H9 (cell line): ENCODE measurements around the gene LEF1. TPM values are rescaled to one million over a fixed set of nuclear protein-coding genes. Genes with fewer than 3 reads are reported as not detected.
A peak's percentile ranks its signal among the peaks of the same experiment; 100 is the strongest.

Experiments used
- DNase-seq: peaks from one replicate; pipeline ENCODE4 v3.0.0-alpha.2; 2017
- H2AFZ ChIP-seq: one replicate; pipeline ENCODE4 v1.6.1; 2013; ENCODE audit warnings: mild to moderate bottlenecking, low read length, control low read depth, moderate library complexity
- H2AK5ac ChIP-seq: 2 replicates; pipeline ENCODE4 v1.6.1; 2013; ENCODE audit warnings: low read length, control low read depth, mixed read lengths; ENCODE audit not compliant: insufficient read length
- H2BK120ac ChIP-seq: one replicate; pipeline ENCODE4 v1.6.1; 2013; ENCODE audit warnings: low read depth, mild to moderate bottlenecking, low read length, control low read depth, inconsistent platforms; ENCODE audit not compliant: poor library complexity, severe bottlenecking
- H2BK12ac ChIP-seq: 2 replicates; pipeline ENCODE4 v1.6.1; 2013; ENCODE audit warnings: low read length, control low read depth, mixed read lengths, low read depth; ENCODE audit not compliant: insufficient read length
- H2BK15ac ChIP-seq: 2 replicates; pipeline ENCODE4 v1.6.1; 2013; ENCODE audit warnings: low read depth, low read length, control low read depth
- H2BK20ac ChIP-seq: one replicate; pipeline ENCODE4 v1.6.1; 2013; ENCODE audit warnings: low read depth, mild to moderate bottlenecking, low read length, control low read depth, inconsistent platforms; ENCODE audit not compliant: poor library complexity, severe bottlenecking
- H2BK5ac ChIP-seq: 2 replicates; pipeline ENCODE4 v1.6.1; 2013; ENCODE audit warnings: low read length, control low read depth, mixed read lengths; ENCODE audit not compliant: insufficient read length
- H3K14ac ChIP-seq: 2 replicates; pipeline ENCODE4 v1.6.1; 2013; ENCODE audit warnings: low read length, control low read depth; ENCODE audit not compliant: insufficient read depth
- H3K18ac ChIP-seq: 2 replicates; pipeline ENCODE4 v1.6.1; 2013; ENCODE audit warnings: low read depth, mild to moderate bottlenecking, mixed read lengths, low read length, control low read depth; ENCODE audit not compliant: insufficient read length
- H3K23ac ChIP-seq: 2 replicates; pipeline ENCODE4 v1.6.1; 2013; ENCODE audit warnings: low read length, control low read depth, mixed read lengths, low read depth; ENCODE audit not compliant: insufficient read length
- H3K23me2 ChIP-seq: 2 replicates; pipeline ENCODE4 v1.6.1; 2013; ENCODE audit warnings: low read depth, mild to moderate bottlenecking, mixed read lengths, low read length, control low read depth; ENCODE audit not compliant: insufficient read length, poor library complexity, severe bottlenecking
- H3K27ac ChIP-seq: 2 replicates; pipeline ENCODE4 v1.5.1; 2013; ENCODE audit warnings: low read length, control low read depth, mixed read lengths, low read depth; ENCODE audit not compliant: insufficient read length
- H3K27me3 ChIP-seq: 2 replicates; pipeline ENCODE4 v1.6.1; 2013; ENCODE audit warnings: low read length, control low read depth, inconsistent platforms; ENCODE audit not compliant: insufficient read depth
- H3K4ac ChIP-seq: 2 replicates; pipeline ENCODE4 v1.6.1; 2013; ENCODE audit warnings: low read depth, mild to moderate bottlenecking, control low read depth, inconsistent platforms, low read length, moderate library complexity
- H3K4me1 ChIP-seq: 2 replicates; pipeline ENCODE4 v1.6.1; 2013; ENCODE audit warnings: low read length, control low read depth, inconsistent platforms; ENCODE audit not compliant: insufficient read depth
- H3K4me2 ChIP-seq: 2 replicates; pipeline ENCODE4 v1.6.1; 2013; ENCODE audit warnings: low read length, control low read depth, mixed read lengths; ENCODE audit not compliant: insufficient read length, insufficient read depth
- H3K56ac ChIP-seq: 2 replicates; pipeline ENCODE4 v1.6.1; 2013; ENCODE audit warnings: low read depth, mild to moderate bottlenecking, mixed read lengths, low read length, control low read depth; ENCODE audit not compliant: insufficient read length
- H3K79me1 ChIP-seq: 2 replicates; pipeline ENCODE4 v1.6.1; 2013; ENCODE audit warnings: low read depth, mild to moderate bottlenecking, moderate library complexity, low read length, control low read depth, inconsistent platforms; ENCODE audit not compliant: insufficient read depth, poor library complexity, severe bottlenecking
- H3K79me2 ChIP-seq: 2 replicates; pipeline ENCODE4 v1.6.1; 2013; ENCODE audit warnings: low read length, control low read depth, inconsistent platforms; ENCODE audit not compliant: insufficient read depth
- H3K9ac ChIP-seq: 2 replicates; pipeline ENCODE4 v1.6.1; 2013; ENCODE audit warnings: low read length, control low read depth, mixed read lengths; ENCODE audit not compliant: insufficient read length; ENCODE audit errors: extremely low read depth
- H3K9me3 ChIP-seq: one replicate; pipeline ENCODE4 v1.6.1; 2013; ENCODE audit warnings: low read depth, low read length, inconsistent platforms; ENCODE audit not compliant: control insufficient read depth
- H3T11ph ChIP-seq: one replicate; pipeline ENCODE4 v1.6.1; 2013; ENCODE audit warnings: mild to moderate bottlenecking, low read length, control low read depth, inconsistent platforms
- H4K20me1 ChIP-seq: one replicate; pipeline ENCODE4 v1.6.1; 2013; ENCODE audit not compliant: control insufficient read depth, insufficient read length, insufficient read depth
- H4K5ac ChIP-seq: 2 replicates; pipeline ENCODE4 v1.6.1; 2013; ENCODE audit warnings: low read depth, mild to moderate bottlenecking, mixed read lengths, low read length, control low read depth; ENCODE audit not compliant: insufficient read length
- H4K8ac ChIP-seq: replicated peaks from 2 replicates; pipeline ENCODE4 v1.6.1; 2013; ENCODE audit warnings: low read length, control low read depth, mixed read lengths, low read depth; ENCODE audit not compliant: insufficient read length
- H4K91ac ChIP-seq: 2 replicates; pipeline ENCODE4 v1.6.1; 2013; ENCODE audit warnings: low read depth, mild to moderate bottlenecking, moderate library complexity, mixed read lengths, low read length, control low read depth; ENCODE audit not compliant: insufficient read length
- H3K27ac Mint-ChIP-seq, 3 experiments: 2 replicates in 2 of 3; 3 replicates in 1 of 3; pipeline ENCODE4 v1.8.0; 2020 to 2021; ENCODE audit warnings: mixed read lengths in 3 of 3, mild to moderate bottlenecking in 1 of 3, moderate library complexity in 1 of 3
- H3K27me3 Mint-ChIP-seq: 2 replicates; pipeline ENCODE4 v1.8.0; 2021; ENCODE audit warnings: low read depth, mild to moderate bottlenecking, moderate library complexity, mixed read lengths
- H3K36me3 Mint-ChIP-seq, 3 experiments: 2 replicates in 2 of 3; 3 replicates in 1 of 3; pipeline ENCODE4 v1.8.0; 2020 to 2021; ENCODE audit warnings: low read depth in 3 of 3, mixed read lengths in 3 of 3; ENCODE audit not compliant: insufficient read depth in 1 of 3
- H3K4me1 Mint-ChIP-seq, 2 experiments: 2 replicates each; pipeline ENCODE4 v1.8.0; 2020; ENCODE audit warnings: mixed read lengths in 2 of 2
- H3K4me3 Mint-ChIP-seq, 2 experiments: 2 replicates in 1 of 2; 3 replicates in 1 of 2; pipeline ENCODE4 v1.8.0; 2020 to 2021; ENCODE audit warnings: mild to moderate bottlenecking in 2 of 2, mixed read lengths in 2 of 2, moderate library complexity in 1 of 2
- H3K9me3 Mint-ChIP-seq, 2 experiments: 2 replicates in 1 of 2; 3 replicates in 1 of 2; pipeline ENCODE4 v1.8.0; 2020; ENCODE audit warnings: mild to moderate bottlenecking in 2 of 2, mixed read lengths in 2 of 2, moderate library complexity in 1 of 2
- CTCF ChIP-seq: fragments of 200-600 bp; sonication (generic); conservative IDR thresholded peaks from 3 replicates; pipeline ENCODE4 v1.8.0; 2021; ENCODE audit warnings: antibody characterized with exemption, mild to moderate bottlenecking
- WGBS: extraction: QIAGEN DNeasy Blood & Tissue Kit; methylation state at CpG from one replicate; pipeline ENCODE4 v1.1.7; 2013; ENCODE audit warnings: missing lambda C conversion rate, low lambda C conversion rate, mixed read lengths; ENCODE audit not compliant: insufficient read length; ENCODE audit errors: extremely low coverage; 5-methylcytosine and 5-hydroxymethylcytosine counted together
- total RNA-seq: library from RNA; stranded (reverse); gene quantifications from 2 replicates; pipeline ENCODE4 v1.2.1, GENCODE V29; 2021

LEF1 gene
- total RNA-seq, 1 experiment from 2014 or later: 2.5 TPM

DNA sequence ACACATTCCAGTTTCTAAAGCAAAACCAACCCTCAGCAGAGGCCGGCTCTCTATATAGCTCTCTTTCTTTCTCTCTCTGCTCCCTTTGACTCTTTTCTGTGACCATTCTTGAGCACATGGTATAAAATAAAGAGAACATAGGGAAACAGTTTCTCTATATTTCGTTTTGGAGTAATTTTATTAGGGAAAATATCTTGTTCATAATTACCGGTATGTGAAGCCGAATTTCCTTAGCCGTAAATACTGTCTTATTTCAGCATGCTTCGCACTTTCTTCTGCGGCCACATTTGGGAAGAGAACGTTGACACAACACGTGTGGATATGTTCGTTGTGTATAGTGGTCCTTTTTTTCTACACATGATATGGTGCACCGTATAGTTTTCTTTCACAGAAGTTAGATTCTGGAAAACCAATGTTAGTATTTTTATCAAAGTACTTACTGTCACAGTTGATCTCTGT lies 4.9 kb upstream of the LEF1 start:
- Histone ChIP-seq H3K4me1 (peaks cover 4% of the 10 kb centered on the region), H3K79me2 (no peaks in the 10 kb centered on the region), H3T11ph (no peak overlapping the region), H3K9me3 (no peaks in the 10 kb centered on the region), H3K79me1 (no peaks in the 10 kb centered on the region), H3K56ac (no peak overlapping the region), H4K91ac (no peak overlapping the region), H4K8ac (no peak overlapping the region), H3K4ac (no peak overlapping the region), H3K14ac (no peak overlapping the region), H2BK15ac (no peak overlapping the region), H4K5ac (no peak overlapping the region), H3K18ac (no peak overlapping the region), H2BK5ac (no peak overlapping the region), H3K27me3 (peaks cover 64% of the 10 kb centered on the region), H3K23ac (no peak overlapping the region), H2BK120ac (no peak overlapping the region), H4K20me1 (no peaks in the 10 kb centered on the region), H3K23me2 (peaks cover 18% of the 10 kb centered on the region), H2BK20ac (no peak overlapping the region), H2AFZ (no peak overlapping the region), H3K4me2 (peak overlapping the region; percentile 67), H2AK5ac (no peak overlapping the region), H3K9ac (no peak overlapping the region), H2BK12ac (no peak overlapping the region), H3K27ac (no peak overlapping the region)
- H3K36me3 Mint-ChIP-seq: no peaks in the 10 kb centered on the region
- peak overlapping the region; percentile 43 to 81 for H3K4me3 Mint-ChIP-seq
- peaks cover 32 to 41% of the 10 kb centered on the region in 2 experiments for H3K4me1 Mint-ChIP-seq
- H3K9me3 Mint-ChIP-seq: peaks cover 0 to 3% of the 10 kb centered on the region in 2 experiments; a peak in 2 of 5 replicates
- TF ChIP-seq CTCF: no peak
- no peak for DNase-seq
- WGBS: no CpG with 5 or more reads among the region's 11 CpGs
- no peak overlapping the region for H3K27ac Mint-ChIP-seq
- peaks cover 97% of the 10 kb centered on the region for H3K27me3 Mint-ChIP-seq
